HL-60/S4 treated with phorbol 12-myristate 13-acetate at 8.2 ng/mL for 4 days and 3 days (cell line): ENCODE data around the gene PTGS1.
"Not testable (repeated sequence)": the region's sequence is repeated elsewhere in the genome, so short reads cannot be mapped to it uniquely, and the experiment has no call there.

ENCODE experiments used
- in situ Hi-C: fragments of 300-500 bp; cut with MboI; formaldehyde crosslinking; loops from 2 replicates; pipeline ENCODE4 v1.15.0; 2022; ENCODE audit warnings: low sequenced_read_pairs

The PTGS1 gene

GRCh38 chr9:122346478-122347347 lies 24.1 kb upstream of the PTGS1 start:
- in situ Hi-C loops, result loop anchor here (5.0 kb wide), 1 partner anchor 224 kb away; no protein-coding TSS in a partner anchor

DNA sequence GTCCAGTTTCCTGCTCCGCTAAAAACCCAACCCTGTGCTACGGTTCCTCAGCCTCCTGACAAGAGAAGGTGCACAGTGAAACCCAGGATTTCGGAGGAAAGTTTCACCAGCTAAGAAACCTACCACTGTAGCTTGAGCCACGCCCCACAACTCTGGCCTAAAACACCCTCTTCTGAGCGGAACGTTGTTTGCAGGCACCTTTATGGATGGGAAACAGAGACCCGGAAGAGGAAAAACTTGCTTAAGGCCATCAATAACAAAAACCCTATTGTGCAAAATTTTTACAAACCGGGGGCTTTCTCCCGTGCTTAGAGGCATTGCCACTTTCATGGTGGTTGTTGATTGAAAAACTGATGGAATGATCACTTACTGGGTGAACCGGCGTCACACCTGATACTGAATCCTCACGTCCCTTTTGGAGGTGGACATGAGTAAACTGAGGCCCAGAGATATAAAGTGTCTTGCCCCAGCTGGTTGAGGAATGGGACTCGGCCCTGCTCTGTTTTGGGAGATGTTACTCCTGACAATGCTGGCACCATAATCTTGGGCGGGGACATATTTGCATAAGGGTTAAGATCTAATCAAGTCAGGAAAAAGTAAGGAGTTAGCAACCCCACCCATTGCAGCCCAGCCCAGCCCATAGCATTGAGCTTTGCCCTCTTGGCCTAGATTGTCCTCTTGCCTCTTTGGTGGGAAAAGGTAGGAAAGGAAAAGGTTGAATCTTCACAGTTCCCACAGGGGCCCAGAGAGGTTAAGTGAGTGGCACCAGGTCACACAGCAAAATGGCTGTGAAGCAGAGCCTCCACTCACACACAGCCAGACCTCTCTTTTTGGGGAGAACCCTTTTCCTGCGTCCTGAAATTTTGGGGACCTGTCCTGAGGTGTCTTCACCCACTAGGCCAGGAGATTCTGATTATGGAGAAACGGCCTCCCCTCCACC lies 23.2 kb upstream of the PTGS1 start:
- in situ Hi-C loops, result loop anchor here (5.0 kb wide), 1 partner anchor 225 kb away; no protein-coding TSS in a partner anchor

GRCh38 chr9:122348288-122348777 lies 22.5 kb upstream of the PTGS1 start:
- in situ Hi-C loops, result loop anchor here (5.0 kb wide), 1 partner anchor 226 kb away; no protein-coding TSS in a partner anchor

DNA sequence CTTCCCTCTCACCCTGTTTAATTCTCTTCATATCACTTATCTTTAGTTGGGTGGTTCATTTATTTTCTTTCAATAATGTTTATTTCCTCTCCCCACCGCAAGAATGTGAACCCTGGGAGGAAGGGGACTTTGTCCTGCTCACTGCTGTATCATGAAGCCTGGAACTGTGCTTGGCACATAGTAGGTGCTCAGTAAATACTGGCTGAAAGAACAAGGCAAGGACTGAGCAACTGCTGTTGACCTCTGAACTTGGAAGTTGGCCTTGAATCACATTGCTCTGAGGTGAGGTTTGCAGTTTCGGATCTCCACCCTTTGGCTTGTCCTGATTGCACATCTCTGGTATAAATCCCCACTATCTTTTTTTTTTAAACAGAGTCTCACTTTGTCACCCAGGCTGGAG lies 22.0 kb upstream of the PTGS1 start:
- in situ Hi-C loops, result loop anchor here (5.0 kb wide), 1 partner anchor 226 kb away; no protein-coding TSS in a partner anchor

- in situ Hi-C loops, result loop anchor here (5.0 kb wide), 1 partner anchor 227 kb away; no protein-coding TSS in a partner anchor
Observed at GRCh38 chr9:122349201-122349600, 21.6 kb upstream of the PTGS1 start.

DNA sequence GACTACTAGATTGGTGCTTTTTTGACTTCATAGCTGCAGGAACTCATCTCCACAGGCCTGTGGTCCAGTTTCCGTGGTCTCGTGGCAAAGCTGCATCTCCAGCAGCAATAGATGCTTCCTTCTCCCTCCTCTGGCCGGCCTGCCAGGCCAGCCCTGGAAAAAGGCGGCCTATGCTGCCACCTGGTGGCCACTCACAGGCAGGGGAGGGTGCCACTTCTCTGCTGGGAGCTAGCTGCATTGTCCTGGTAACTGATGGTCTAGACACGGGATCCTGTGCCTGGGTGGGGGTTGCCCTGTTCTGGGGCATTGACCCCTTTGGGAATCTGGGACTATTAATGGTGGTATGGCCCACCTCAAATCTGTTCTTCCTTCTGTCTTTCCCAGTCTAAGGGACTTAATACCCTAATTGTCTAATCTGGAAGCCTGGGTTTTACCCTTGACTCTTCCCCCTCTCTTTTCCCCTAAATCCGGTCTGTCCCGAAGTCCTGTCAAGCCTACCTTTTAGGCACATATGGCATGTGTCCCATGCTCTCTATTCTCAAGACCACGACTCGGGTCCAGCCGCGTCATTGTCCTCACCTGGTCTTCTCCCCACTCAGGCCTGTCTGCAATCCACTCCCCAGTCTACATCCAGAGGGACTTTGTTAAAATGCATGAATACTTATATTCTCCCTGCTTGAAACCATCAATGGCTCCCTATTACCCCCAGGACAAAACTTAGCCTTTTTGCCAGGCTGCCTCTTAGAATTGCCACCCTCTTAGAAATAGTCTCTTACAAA lies 20.1 kb upstream of the PTGS1 start:
- in situ Hi-C loops, result no loop called here

- in situ Hi-C loops, result no loop called here
Observed at GRCh38 chr9:122354536-122355199, 16.2 kb upstream of the PTGS1 start.

DNA sequence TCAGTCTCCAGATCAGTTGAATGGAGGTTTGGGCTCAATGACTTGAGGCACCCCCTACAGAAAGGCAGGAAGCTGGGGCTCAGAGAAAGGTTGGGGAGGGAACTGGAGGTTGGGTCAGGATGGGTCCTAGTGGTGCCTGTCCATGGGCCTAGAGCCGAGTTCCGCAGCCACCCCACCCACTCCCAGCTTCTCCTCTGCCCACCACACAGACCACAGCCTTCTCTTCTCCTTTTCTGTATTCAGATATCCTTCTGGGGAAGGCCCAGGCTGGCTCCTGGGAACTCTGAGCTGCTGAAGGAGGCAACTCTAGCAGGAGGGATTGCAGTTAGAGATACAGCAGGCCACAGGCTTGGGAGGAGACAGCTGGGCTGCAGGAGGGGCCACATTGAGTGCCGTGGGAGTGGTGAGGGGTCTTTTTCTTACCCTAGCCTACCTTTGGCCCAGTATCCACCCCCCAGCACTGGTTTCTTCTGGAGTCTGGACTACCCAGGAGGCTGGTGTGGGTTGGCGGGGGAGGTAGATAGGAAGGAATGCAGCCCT lies 15.4 kb upstream of the PTGS1 start:
- in situ Hi-C loops, result no loop called here

GRCh38 chr9:122356627-122357026 lies 14.2 kb upstream of the PTGS1 start:
- in situ Hi-C loops, result no loop called here

DNA sequence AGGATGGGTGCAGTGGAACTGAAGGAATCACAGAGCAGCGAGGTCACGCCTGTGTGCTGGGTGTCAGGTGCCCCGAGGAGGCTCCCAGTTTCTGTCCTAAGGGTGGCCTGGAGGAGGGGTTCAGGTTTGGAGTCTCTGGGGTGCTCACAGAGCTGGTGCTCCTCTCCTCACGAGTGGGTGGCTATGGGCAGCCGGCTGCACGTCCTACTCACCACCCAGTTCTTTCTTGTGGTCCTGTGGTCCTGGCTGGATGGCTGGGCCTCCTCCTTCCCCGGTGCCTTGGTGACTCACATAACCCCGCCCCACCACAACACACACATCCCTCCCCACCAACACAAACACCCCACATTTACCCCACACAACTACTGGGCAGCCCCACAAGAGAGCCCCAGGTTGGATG lies 9.9 kb upstream of the PTGS1 start:
- in situ Hi-C loops, result no loop called here

DNA sequence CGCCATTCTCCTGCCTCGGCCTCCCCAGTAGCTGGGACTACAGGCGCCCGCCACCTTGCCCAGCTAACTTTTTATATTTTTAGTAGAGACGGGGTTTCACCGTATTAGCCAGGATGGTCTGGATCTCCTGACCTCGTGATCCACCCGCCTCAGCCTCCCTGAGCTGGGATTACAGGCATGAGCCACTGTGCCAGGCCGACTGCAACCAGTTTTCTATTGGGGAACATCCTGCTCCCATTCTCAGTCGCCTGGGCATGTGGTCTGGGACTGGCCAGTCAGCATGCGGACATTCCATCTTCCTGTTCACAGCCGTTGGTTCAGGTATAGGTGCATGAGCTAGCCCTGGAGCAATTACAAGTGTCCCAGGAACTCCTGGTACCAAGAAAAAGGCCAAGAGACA lies 7.7 kb upstream of the PTGS1 start:
- in situ Hi-C loops, result not testable (repeated sequence)

- in situ Hi-C loops, result no loop called here
Observed at GRCh38 chr9:122364117-122364782, 6.6 kb upstream of the PTGS1 start.

DNA sequence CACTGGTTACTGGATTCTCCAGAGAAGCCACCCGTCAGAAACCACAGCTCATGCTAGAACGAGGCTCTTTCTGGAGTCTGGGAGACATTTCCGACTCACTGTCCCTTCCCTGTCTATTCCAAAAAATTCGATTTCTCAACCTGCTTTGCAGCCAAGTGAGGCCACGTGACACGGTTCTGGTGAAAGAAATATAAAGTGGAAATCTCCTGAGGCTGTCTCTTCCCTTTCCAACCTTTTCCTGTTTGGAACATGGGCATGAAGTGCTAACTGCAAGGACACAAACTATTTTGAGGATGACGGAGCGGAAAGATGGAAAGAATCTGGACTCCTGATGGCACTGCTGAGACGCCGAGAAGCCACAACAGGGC lies 6.1 kb upstream of the PTGS1 start:
- in situ Hi-C loops, result no loop called here

GRCh38 chr9:122366074-122366660 lies 4.7 kb upstream of the PTGS1 start:
- in situ Hi-C loops, result no loop called here

GRCh38 chr9:122367065-122367464 lies 3.8 kb upstream of the PTGS1 start:
- in situ Hi-C loops, result no loop called here

- in situ Hi-C loops, result no loop called here
Observed at GRCh38 chr9:122367774-122368460, 2.9 kb upstream of the PTGS1 start.

DNA sequence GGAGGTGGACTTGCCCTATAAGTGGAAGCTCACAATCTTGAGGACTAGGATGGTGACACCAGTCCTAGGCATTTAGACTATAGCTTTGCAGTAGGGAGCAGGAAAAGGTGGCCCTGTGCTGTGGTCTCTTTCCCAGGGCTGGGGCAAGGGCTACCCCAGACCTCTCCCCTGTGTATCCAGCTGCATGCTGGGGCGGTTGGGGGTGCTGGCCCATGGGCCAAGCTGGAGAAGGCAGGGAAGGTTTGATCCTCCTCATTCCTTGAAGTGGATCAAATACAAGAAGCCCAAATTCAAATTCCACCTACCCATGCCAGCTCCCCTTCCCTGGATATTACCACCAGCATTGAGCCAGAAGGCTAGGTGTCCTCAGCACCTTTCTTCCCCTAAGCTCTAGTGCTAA lies 2.2 kb upstream of the PTGS1 start:
- in situ Hi-C loops, result no loop called here

DNA sequence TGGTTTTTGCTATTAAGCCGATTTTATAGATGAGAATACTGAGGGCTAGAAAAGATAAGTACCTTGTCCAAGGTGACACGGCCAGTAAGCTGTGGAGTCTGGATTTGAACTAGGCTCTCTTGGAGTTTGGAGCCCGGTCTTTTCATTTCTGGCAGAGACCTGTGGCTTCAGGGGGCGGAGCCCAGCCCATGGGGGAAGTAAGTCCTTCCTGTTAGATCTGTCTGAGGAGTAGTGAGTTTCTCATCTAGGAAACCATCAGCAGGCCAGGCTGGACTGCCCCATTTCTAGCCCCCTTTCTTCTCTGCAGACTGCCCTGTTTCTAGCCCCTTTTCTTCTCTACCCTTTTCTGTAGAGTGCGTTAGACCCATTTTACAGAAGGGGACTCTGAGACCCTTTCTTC lies 521 bp upstream of the PTGS1 start:
- in situ Hi-C loops, result loop anchor here (10.0 kb wide), 1 partner anchor 84 kb away; no protein-coding TSS in a partner anchor
